ENCODE measurements around the gene TMEM150C.
"Not testable (repeated sequence)": the region's sequence is repeated elsewhere in the genome, so short reads cannot be mapped to it uniquely, and the experiment has no call there.

The TMEM150C gene

DNA sequence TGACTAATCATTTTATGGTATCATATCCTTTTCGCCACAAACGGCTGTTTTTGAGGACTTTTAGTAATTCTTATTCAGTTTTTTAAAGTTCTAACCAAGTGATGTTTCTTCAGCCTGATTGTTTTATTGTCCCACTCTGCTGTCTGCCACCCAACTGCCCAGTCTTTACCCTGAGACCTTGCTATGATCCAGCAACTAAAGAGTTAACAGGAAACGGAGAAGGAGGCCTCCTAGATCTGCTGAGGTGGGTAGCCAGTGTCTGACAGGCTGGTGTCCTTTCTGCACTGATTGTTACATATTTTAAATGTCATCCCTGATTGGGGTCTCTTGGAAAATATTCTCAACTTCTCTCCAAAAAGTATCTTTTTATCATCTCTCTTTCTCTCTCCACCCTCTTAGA, 7.9 kb upstream of the TMEM150C start:
- DNase-seq (ENCODE audit: low read depth in 2 of 3, low spot score in 1 of 3) = no peak

DNA sequence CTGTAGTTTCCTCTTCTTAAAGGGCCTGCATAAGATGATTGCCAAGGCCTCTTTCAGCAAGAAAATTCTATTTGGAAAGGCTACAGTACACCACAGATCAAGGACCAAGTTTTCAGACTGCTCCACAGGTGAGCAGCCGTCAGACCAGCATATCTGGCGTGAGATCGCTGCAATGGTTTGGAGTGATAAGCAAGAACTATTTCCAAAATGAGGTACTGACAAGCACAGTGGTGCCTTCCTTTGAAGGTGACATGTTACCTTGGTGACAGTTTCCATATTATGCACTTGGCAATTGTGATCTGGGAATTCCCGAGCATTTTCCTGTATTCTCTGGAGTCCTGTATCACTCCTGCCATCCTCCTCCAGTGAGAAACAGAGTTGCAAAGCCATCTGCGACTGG, 7.3 kb upstream of the TMEM150C start:
- no peak for DNase-seq (ENCODE audit: low read depth in 2 of 3, low spot score in 1 of 3)

DNA sequence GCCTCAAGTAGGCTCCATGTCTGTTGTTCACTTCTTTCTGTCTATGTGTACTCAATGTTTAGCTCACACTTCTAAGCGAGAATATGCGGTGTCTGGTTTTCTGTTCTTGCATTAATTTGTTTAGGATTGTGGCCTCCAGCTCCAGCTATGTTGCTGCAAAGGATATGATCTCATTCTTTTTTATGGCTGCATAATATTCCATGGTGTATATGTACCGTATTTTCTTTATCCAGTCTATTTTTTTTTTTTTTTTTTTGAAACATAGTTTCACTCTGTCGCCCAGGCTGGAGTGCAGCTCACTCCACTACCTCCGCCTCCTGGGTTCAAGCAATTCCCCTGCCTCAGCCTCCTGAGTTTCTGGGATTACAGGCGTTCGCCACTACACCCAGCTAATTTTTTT, 5.7 kb upstream of the TMEM150C start:
- DNase-seq (ENCODE audit: low read depth in 2 of 3, low spot score in 1 of 3) = no peak

DNA sequence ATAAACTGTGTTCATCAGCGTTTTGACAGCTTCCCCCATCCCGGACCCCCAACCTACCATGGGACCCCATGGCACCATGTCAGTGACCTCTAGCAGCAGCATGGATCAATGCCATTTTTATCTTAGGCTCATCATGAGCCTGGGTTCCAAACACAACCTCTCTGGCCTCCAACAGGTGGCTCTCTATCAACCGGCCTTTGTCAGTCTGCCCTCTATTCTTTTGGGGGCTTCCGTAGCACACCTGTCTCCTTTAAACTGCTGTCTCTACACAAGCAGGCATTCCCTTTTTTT, 721 bp upstream of the TMEM150C start:
- DNase-seq (ENCODE audit: low read depth in 2 of 3, low spot score in 1 of 3) = no peak

DNA sequence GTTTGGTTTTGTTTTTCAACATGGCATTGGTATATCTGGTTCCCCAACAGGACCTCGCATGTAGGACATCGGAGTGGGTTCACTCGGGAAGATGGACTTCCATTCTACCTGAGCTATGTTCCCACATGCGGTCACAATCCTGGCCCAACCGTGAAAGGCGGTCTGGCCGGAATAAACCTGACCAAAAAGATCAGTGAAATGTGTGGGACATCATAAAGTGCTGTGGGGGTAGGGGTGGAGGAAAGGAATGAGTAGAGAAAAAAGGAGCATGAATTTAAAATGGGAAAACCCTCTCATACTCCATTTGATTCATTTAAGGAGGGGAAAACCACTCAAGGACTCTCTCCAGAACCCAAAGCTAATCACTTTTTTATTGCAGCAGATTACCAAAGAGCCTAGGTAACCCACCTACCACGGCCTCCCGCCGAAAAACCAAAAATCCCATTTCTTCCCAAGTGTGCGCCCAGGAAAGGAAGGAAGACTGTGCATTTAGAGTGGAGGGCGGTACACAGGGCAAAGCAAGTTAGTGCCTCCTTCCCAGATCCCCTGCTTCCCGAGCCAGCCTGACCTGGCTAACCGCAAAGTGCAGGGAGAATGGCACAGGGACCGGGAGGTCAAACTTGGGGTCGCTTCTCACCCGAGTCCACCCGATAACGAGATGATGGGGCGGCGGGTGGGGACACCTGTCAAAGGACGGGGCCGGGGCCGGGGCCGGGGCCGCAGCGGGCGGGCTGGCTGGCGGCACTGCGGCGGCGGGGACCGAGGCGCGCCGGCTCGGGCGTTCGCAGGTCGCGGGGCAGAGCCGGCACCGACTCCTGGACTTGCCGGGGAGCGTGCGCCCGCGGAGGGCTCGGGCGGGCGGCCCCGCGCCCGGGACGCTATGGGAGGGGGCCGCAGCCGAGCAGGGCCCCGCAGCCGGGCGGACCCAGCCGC, 669 bp downstream of the TMEM150C start:
- DNase-seq (ENCODE audit: low read depth in 2 of 3, low spot score in 1 of 3) = no peak

DNA sequence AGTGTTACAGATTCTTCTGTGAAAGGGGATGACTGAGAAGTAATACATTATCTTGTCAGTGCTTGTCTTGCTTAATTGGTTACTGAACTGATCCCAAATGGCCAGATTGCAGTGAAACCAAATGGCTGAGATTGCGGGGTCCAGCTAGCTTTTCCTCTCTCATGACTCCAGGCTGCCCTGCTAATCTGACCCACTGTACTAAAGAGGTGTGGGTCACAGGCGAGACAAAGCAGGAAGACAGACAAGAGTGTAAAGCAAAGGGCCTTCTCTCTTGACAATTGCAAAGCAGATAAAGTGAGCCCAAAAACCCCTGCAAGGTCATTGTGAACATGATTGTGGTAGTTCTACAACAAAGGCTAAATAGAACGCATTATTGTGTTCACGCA, 2.1 kb downstream of the TMEM150C start:
- no peak for DNase-seq (ENCODE audit: low read depth in 2 of 3, low spot score in 1 of 3)

DNA sequence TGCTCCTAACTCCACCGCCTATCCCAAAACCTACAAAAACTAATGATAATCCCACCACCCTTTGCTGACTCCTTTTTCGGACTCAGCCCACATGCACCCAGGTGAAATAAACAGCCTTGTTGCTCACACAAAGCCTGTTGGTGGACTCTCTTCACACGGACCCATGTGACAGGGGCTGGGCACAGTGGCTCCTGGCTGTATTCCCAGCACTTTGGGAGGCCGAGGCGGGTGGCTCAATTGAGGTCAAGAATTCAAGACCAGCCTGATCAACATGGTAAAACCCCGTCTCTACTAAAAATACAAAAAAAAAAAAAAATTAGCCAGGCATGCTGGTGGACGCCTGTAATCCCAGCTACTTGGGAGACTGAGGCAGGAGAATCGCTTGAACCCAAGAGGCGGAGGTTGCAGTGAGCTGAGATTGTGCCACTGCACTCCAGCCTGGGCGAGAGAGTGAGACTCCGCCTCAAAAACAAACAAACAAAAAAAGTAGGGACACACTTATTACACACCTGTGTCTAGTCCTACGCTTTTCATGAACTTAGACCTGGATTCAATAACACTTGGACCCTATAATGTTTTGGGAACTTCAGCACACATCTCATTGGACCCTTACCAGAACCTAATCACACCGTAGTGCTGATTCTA, 2.6 kb downstream of the TMEM150C start:
- not testable (repeated sequence) for DNase-seq (ENCODE audit: low read depth in 2 of 3, low spot score in 1 of 3)

DNA sequence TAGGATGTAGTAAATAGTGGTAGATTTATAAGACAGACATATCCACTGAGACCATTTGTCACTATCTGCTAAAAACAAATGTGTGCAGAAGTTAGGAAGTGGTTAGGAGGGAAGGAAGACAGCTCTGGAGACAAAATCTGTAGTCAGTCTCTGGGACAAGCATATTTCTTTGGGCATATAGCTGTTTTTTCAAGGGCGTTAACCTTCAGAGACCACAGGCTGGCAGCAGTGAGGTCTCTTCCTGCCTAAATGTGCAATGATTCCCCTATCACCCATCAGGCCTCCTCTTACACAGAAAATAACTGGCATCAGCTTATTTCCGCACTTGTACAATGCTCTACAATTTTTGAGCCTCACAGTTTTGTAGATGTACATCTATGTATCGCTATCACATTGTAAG, 6.5 kb downstream of the TMEM150C start:
- DNase-seq (ENCODE audit: low read depth in 2 of 3, low spot score in 1 of 3) = no peak

DNA sequence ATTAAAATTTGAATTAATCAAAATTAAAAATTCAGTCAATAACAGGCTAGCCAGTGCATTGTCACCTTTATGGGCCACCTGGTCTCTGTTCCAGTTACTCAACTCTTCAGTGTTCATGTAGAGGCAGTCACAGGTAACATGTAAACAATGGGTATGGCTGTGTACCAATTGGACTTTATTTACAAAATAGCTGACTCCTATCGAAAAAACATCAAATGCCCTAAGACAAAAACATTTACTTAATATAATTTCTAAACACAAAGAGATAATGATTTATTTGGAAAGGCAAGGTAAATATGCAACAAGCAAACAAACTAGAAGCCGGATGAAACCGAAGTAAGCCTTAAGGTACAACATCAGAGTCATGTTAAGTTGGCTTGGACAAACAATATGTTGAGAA, 8.8 kb downstream of the TMEM150C start:
- DNase-seq (ENCODE audit: low read depth in 2 of 3, low spot score in 1 of 3) = no peak

DNA sequence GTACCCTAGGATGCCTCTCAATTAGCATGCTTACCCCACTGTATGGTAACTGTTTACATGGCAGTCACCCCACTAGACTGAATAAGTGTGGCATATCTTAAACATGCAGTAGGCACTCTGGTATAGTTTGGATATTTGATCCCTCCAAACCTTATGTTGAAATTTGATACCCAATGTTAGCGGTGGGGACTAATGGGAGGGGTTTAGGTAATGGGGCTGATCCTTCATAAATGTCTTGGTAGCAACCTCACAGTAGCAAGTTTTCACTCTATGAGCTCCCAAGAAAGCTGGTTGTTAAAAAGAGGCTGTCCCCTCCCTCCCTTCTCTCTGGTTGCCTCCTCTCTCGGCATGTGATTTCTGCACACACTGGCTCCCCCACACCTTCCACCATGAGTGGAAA, 10.1 kb downstream of the TMEM150C start:
- no peak for DNase-seq (ENCODE audit: low read depth in 2 of 3, low spot score in 1 of 3)

DNA sequence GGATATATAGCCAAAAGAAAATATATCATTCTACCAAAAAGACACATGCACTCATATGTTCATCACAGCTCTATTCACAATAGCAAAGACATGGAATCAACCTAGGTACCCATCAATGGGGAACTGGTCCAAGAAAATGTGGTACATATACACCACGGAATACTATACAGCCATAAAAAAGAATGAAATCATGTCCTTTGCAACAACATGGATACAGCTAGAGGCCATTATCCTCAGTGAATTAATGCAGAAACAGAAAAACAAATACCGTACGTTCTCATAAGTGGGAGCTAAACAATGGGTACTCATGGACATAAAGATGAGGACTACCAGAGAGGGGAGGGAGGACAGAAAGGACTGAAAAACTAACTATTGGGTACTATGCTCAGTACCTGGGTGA, 13.9 kb downstream of the TMEM150C start:
- DNase-seq (ENCODE audit: low read depth in 2 of 3, low spot score in 1 of 3) = not testable (repeated sequence)

DNA sequence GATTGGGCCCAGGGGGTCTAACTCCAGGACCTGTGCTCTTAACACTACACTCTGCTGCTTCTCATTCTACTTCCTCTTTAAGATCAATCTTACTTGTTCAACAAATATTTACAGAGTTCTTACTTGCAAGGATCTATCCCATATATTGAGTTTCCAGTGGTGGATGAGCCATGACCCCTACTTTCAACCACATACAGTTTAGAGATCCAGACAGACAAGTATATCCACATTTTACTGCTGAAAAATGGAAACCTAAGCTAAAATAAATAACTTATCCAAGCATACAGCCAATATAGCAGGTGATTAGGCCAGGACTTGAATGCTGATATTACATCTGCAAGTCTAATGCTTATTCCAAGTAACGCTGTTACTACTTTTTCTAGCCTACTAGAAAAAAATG, 18.7 kb downstream of the TMEM150C start:
- no peak for DNase-seq (ENCODE audit: low read depth in 2 of 3, low spot score in 1 of 3)

DNA sequence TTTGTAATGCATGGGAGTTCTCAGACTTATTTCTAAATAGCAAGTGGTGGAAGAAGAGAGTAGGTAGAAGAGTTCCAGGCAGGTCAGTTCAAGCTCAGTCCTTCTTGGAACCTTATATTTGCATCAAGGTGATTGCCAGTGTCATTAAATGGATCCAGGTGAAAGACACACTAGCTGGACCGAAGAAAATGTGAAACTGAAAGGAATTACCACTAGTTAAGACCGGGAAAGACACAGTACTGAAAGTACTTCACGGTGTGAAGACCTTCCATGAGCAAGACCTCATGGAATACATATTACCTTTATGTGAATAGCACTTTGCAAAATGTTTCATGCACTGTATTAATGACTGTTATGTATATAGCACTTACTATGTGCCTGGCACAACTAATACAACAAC, 19.1 kb downstream of the TMEM150C start:
- DNase-seq (ENCODE audit: low read depth in 2 of 3, low spot score in 1 of 3) = no peak

DNA sequence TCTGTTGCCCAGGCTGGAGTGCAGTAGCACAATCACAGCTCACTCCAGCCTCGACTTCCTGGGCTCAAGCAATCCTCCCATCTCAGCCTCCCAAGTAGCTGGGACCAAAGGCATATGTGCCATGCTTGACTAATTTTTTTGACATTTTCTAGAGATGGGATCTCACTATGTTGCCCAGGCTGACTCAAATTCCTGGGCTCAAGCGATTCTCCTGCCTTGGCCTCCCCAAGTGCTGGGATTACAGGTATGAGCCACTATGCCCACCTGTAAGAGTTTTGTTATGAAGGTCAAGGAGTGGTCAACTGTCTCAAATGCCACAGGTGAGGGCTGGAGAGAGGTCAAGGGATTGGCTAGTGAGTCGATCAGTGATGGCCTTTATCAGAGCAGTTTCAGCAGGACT, 32.5 kb downstream of the TMEM150C start:
- no peak for DNase-seq (ENCODE audit: low read depth in 2 of 3, low spot score in 1 of 3)

DNA sequence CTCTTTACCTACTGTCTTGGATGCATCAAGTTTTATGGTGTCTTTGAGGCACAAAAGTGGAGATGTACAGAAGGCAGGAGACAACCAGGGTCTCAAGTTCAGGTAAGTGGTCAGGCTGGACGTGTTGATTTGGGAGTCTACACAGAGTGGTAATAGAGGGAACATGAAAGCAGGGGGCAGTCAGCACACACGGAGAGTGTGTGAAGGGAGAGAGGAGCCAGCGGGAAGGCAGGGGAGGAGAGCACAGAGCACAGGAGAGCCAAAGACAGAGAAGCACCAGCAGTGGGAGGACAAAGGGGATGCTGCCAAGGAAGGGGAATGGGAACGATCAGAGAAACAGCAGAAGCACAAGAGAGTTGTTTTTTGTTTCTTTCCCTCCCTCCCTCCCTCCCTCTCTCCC, 32.9 kb downstream of the TMEM150C start:
- DNase-seq (ENCODE audit: low read depth in 2 of 3, low spot score in 1 of 3) = no peak

DNA sequence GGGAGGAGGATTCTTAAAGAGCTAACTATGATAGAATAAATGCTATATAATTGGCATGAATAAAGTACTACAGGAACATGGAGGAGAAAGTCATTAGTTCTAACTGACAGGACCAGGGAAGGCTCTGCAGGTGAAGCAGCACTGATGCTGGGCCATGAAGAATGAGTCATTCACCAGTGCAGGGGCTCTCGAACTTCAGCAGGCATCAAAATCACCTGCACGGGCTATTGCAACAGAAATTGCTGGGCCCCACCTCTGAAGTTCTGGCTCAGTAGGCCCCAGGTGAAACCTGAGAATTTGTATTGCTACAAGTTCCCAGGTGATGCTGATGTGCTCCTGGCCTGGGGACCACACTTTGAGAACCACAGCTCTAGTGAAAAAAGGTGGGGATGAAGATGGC, 33.7 kb downstream of the TMEM150C start:
- DNase-seq (ENCODE audit: low read depth in 2 of 3, low spot score in 1 of 3) = no peak

DNA sequence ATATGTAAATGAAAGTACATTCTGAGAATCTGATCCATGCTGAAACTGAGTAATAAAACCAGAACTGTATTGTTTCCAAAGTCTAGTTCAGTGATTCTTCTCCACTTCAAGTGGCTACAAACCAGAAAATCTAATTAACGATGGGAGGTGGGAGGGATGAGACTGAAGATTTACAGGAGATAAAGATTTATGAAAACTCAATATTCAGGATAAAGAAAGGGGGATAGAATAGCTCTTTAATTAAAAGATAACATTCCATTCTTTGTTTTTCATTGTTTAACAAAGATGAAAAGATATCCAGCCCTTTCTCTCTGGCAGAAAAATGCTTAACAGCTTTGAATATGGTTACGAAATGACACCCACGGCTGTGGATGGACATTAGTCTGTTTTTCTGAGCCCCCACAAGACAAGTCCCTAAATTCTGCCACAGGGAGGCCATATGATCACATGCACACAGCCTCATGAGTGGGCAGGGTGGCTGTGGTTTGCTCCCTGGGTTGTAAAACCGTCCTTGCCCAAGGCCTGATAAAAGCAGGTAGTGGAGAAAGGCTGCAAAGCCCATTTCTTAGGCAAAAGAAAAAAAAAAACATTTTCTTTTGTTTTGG, 36.4 kb downstream of the TMEM150C start:
- no peak for DNase-seq (ENCODE audit: low read depth in 2 of 3, low spot score in 1 of 3)

DNA sequence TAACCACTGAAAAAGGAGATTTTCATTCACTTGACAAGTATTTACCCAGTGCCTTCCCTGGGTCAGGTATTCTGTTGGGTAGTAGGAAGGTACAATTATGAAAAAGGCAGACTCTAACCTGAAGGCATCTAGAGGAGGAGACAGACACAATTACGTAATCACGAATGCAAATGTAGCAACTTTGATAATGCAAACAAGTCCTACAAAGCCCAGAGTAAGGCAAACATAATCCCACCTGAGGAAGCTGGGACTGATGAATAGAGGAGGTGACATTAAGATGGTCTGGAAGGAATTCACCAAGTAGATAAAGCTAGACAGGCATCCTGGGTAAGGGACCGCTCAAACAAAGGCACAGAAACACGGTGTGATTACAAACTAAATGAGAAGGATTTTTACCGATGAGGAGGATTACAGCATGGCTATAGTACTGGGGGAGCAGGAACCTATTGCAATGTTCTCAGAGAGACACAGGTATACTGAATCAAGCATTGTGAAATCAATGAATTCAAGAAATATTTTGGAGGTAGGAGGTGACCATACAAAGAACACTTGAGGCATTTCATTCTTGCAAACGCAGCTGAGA, 37.1 kb downstream of the TMEM150C start:
- no peak for DNase-seq (ENCODE audit: low read depth in 2 of 3, low spot score in 1 of 3)

DNA sequence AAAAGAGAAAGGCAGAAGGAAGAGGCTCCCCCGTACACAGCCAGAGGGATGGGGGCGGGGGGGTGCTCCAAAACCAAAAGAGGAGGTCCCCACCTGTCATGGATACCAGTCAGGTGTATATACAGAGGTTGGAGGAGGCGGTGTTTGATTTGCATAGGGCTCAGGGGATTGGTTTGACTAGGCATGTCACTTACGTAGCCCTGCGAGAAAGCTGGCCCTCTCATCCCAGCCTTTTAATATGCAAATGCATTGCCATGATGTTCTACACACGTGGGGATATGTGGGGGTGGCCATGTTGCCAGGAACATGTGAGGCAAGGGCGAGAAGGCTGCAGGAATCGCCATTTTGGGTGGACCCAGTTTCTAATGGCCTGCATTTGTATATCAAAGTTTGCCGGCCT, 38.6 kb downstream of the TMEM150C start:
- no peak for DNase-seq (ENCODE audit: low read depth in 2 of 3, low spot score in 1 of 3)

DNA sequence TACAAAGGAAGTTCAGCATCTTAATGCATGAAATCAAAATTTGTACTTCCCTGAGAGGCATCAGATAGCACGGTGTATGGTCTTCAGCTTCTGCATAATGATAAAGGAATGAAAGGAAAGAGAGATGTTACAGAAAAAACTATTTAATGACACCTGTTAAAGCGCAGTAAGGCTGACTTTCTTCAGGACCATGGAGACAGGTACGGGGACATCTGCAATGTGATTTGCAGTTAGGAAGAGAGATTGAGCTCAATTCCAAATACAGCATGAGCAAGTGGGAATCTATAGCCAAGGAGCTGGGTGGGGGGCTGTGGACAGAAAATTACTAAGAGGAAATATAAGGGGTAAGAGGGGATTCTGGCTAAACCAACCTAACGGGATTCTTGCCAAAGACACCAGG, 39.3 kb downstream of the TMEM150C start:
- DNase-seq (ENCODE audit: low read depth in 2 of 3, low spot score in 1 of 3) = no peak

DNA sequence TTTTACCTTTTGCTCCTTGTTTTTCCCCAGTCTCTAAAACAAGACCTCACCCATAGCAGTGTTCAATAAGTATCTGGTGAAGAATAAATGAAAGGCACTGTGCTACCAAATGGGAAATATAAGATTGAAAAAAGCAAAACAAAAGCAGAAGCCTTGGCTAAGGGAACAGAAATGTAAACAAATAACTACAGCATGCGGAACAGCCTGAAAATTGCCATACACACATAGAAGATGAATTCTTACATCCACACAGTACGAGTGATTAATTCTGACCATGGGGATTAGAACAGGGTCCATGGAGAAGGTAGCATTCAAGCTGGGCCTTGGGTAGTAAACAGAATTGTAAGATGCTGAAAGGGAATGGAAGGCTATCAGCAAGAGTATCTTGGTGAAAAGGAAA, 40.5 kb downstream of the TMEM150C start:
- DNase-seq (ENCODE audit: low read depth in 2 of 3, low spot score in 1 of 3) = no peak

DNA sequence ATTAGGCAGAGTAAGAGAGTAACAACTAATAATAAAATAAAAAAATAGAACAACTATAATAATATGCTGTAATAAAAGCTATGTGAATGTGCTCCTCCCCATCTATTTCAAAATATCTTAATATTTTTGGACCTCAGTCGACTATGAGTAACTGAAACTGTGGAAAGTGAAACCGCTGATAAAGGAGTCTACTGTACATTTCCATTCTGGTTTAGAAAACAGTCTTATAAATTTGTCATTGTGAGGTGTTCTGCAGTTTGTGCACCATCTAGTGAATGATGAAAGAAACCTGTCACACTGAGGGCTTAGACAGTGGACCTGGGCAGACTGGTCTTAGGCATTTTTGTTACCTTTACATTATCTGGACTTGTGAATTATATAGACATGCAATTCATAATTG, 42.0 kb downstream of the TMEM150C start:
- no peak for DNase-seq (ENCODE audit: low read depth in 2 of 3, low spot score in 1 of 3)
